ENCODE measurements around the gene SRCAP. TPM values are rescaled to one million over a fixed set of nuclear protein-coding genes. Genes with fewer than 3 reads are reported as not detected.

SRCAP gene
- total RNA-seq, 4 donors from 2014 or later, result 43.8 to 135 (median 71.3) TPM

DNA sequence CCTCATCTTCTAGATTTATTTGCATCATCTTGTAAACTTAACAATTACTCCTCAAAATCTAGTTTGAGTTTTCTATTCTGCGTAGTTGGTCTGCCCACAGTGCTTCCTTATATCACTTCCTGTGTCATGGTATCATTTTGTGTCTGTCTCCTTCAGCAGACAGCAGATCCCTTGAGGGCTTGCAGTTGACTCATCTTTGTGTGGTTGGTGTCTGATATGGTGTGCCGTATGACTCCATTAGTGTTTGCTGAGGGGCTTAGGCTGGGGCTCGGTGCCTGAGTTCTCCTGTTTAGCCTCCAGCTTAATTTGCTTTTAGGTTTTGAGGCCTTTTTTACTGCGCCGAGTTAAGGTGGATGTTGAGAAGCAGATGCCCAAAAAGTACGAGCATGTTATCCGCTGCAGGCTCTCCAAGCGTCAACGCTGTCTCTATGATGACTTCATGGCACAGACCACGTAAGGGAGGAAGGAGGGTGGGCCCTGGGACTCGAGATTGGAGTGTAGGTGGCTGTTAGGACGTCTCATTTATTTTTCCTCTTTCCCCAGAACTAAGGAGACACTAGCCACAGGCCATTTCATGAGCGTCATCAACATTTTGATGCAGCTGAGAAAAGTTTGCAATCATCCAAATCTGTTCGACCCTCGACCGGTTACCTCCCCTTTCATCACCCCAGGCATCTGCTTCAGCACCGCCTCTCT, 16.9 kb downstream of the SRCAP start:
- Histone ChIP-seq H3K4me3 (no peak overlapping the region), H3K27ac (peak overlapping the region in 3 of 4 donors; percentile 2 to 50 (median 48)), H3K4me1 (peaks cover 0 to 4% (median 0%) of the 10 kb centered on the region in 4 donors), H3K9me3 (no peaks in the 10 kb centered on the region), H3K36me3 (peaks cover 0 to 91% (median 48%) of the 10 kb centered on the region in 4 donors), H3K27me3 (no peaks in the 10 kb centered on the region)
- no peak for TF ChIP-seq POLR2AphosphoS5 (IDR thresholded peaks at IDR 0.05)
- no peak for TF ChIP-seq CTCF (IDR thresholded peaks at IDR 0.05)
- TF ChIP-seq POLR2A (IDR thresholded peaks at IDR 0.05), result no peak
- TF ChIP-seq EP300 (IDR thresholded peaks at IDR 0.05; ENCODE audit: low read depth), result no peak
- DNase-seq, result no peak
- in situ Hi-C loops (cut with MboI; ENCODE audit: low pct_ligation_motif_present in 1 of 4, low pct_unique_long_range_greater_than_20kb in 1 of 4, low sequenced_read_pairs in 3 of 4) (no loop called here), intact Hi-C loops (cut with DNase I; ENCODE audit: low total_unique reads) (no loop called here)
- WGBS, 2 donors (ENCODE audit: low coverage in 1 of 2), result 79 to 84% methylated on average over 7 to 17 of the region's 17 CpGs

DNA sequence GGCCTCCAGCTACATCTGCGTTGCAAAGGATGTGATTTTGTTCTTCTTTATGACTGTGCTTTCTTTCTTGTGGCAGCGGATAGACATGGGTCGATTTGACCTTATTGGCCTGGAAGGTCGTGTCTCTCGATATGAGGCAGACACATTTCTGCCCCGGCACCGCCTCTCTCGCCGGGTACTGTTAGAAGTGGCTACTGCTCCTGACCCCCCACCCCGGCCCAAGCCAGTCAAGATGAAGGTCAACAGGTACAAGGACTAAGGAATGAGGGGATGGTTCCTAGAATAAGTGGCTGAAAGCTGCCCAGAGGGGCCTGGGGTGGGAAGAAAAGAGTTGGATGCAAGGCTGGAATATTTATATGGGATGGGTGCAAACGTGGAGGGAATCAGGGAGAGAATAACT, 21.1 kb downstream of the SRCAP start:
- Histone ChIP-seq H3K4me3 (no peak overlapping the region), H3K27ac (no peak overlapping the region), H3K36me3 (peaks cover 0 to 92% (median 51%) of the 10 kb centered on the region in 4 donors), H3K27me3 (no peaks in the 10 kb centered on the region), H3K9me3 (no peaks in the 10 kb centered on the region), H3K4me1 (peaks cover 0 to 12% (median 8%) of the 10 kb centered on the region in 4 donors)
- 88% methylated on average over 6 to 11 of the region's 11 CpGs for WGBS, 2 donors (ENCODE audit: low coverage in 1 of 2)
- TF ChIP-seq EP300 (IDR thresholded peaks at IDR 0.05; ENCODE audit: low read depth) (no peak), CTCF (IDR thresholded peaks at IDR 0.05) (no peak), POLR2A (IDR thresholded peaks at IDR 0.05) (no peak), POLR2AphosphoS5 (IDR thresholded peaks at IDR 0.05) (no peak)
- no peak for DNase-seq
- intact Hi-C loops (cut with DNase I; ENCODE audit: low total_unique reads) (no loop called here), in situ Hi-C loops (cut with MboI; ENCODE audit: low pct_ligation_motif_present in 1 of 4, low pct_unique_long_range_greater_than_20kb in 1 of 4, low sequenced_read_pairs in 3 of 4) (no loop called here)

DNA sequence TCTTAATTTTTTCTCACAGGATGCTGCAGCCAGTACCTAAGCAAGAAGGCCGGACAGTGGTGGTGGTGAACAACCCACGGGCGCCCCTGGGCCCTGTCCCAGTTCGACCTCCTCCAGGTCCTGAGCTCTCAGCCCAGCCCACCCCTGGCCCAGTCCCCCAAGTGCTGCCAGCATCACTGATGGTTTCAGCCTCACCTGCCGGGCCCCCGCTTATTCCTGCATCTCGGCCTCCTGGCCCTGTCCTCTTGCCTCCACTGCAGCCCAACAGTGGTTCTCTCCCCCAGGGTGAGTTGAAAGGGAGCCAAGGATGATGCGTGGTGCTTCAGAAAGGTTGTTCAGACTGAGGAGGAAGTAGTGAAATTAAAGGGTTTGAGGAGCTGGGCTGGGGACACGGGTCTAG, 21.7 kb downstream of the SRCAP start:
- Histone ChIP-seq H3K9me3 (no peaks in the 10 kb centered on the region), H3K27ac (peak overlapping the region in 1 of 4 donors; percentile 1), H3K4me1 (peaks cover 2 to 17% (median 13%) of the 10 kb centered on the region in 4 donors), H3K27me3 (no peaks in the 10 kb centered on the region), H3K36me3 (peaks cover 0 to 85% (median 48%) of the 10 kb centered on the region in 4 donors), H3K4me3 (no peak overlapping the region)
- TF ChIP-seq EP300 (IDR thresholded peaks at IDR 0.05; ENCODE audit: low read depth) (no peak), POLR2A (IDR thresholded peaks at IDR 0.05) (no peak), POLR2AphosphoS5 (IDR thresholded peaks at IDR 0.05) (no peak), CTCF (IDR thresholded peaks at IDR 0.05) (no peak)
- no peak for DNase-seq
- intact Hi-C loops (cut with DNase I; ENCODE audit: low total_unique reads), result no loop called here
- WGBS, 2 donors (ENCODE audit: low coverage in 1 of 2), result 84 to 100% methylated on average over 3 to 9 of the region's 9 CpGs
- in situ Hi-C loops (cut with MboI; ENCODE audit: low pct_ligation_motif_present in 1 of 4, low pct_unique_long_range_greater_than_20kb in 1 of 4, low sequenced_read_pairs in 3 of 4), result no loop called here

DNA sequence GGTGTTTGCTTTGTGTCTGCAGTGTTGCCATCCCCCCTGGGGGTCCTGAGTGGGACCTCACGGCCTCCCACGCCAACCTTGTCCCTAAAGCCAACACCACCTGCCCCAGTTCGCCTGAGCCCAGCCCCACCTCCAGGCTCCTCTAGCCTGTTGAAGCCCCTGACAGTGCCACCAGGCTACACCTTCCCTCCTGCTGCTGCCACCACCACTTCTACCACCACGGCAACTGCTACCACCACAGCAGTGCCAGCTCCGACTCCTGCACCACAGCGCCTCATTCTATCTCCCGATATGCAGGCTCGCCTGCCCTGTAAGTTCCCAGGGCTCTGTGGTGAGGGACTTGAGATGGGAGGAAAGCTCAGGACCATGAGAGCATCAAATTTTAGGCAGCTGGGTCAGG, 22.2 kb downstream of the SRCAP start:
- peaks cover 4 to 22% (median 18%) of the 10 kb centered on the region in 4 donors for H3K4me1 ChIP-seq
- intact Hi-C loops (cut with DNase I; ENCODE audit: low total_unique reads), result no loop called here
- no peak for DNase-seq
- H3K9me3 ChIP-seq, result no peaks in the 10 kb centered on the region
- H3K27me3 ChIP-seq, result no peaks in the 10 kb centered on the region
- TF ChIP-seq POLR2AphosphoS5 (IDR thresholded peaks at IDR 0.05) (no peak), POLR2A (IDR thresholded peaks at IDR 0.05) (no peak), EP300 (IDR thresholded peaks at IDR 0.05; ENCODE audit: low read depth) (no peak), CTCF (IDR thresholded peaks at IDR 0.05) (no peak)
- H3K36me3 ChIP-seq, result peaks cover 0 to 81% (median 46%) of the 10 kb centered on the region in 4 donors
- no peak overlapping the region for H3K4me3 ChIP-seq
- peak overlapping the region in 2 of 4 donors; percentile 1 to 46 for H3K27ac ChIP-seq
- in situ Hi-C loops (cut with MboI; ENCODE audit: low pct_ligation_motif_present in 1 of 4, low pct_unique_long_range_greater_than_20kb in 1 of 4, low sequenced_read_pairs in 3 of 4), result no loop called here
- 94% methylated on average over 8 of the region's 8 CpGs; no CpG with 5 or more reads in 1 of the 2 donors for WGBS, 2 donors (ENCODE audit: low coverage in 1 of 2)

All from transverse colon (tissue), 4 donors.